ENCODE measurements around the gene ZC3H11A.

Gene ZC3H11A

GRCh38 chr1:203778146-203778545 is 17.3 kb upstream of the ZC3H11A start:
- no peak overlapping the region for H3K27ac ChIP-seq (ENCODE audit: low read length)
- H3K36me3 ChIP-seq (replicated peaks; ENCODE audit: insufficient read depth, low read length), result peaks cover 18% of the 10 kb centered on the region
- no peaks in the 10 kb centered on the region for H3K9me3 ChIP-seq (replicated peaks; ENCODE audit: insufficient read depth, low read length)
- no peak for DNase-seq
- no peaks in the 10 kb centered on the region for H3K4me1 ChIP-seq (ENCODE audit: low read length)
- no peaks in the 10 kb centered on the region for H4K20me1 ChIP-seq (ENCODE audit: insufficient read depth, low read length)
- no peak overlapping the region for H2AFZ ChIP-seq (ENCODE audit: low read length)
- H3K4me2 ChIP-seq (ENCODE audit: low read depth, low read length), result no peak overlapping the region
- TF ChIP-seq EZH2phosphoT487 (IDR thresholded peaks at IDR 0.05; ENCODE audit: low read length) (no peak), EZH2 (optimal IDR thresholded peaks at IDR 0.05; ENCODE audit: low read depth, low read length) (no peak)
- TF ChIP-seq, protein P1, sequence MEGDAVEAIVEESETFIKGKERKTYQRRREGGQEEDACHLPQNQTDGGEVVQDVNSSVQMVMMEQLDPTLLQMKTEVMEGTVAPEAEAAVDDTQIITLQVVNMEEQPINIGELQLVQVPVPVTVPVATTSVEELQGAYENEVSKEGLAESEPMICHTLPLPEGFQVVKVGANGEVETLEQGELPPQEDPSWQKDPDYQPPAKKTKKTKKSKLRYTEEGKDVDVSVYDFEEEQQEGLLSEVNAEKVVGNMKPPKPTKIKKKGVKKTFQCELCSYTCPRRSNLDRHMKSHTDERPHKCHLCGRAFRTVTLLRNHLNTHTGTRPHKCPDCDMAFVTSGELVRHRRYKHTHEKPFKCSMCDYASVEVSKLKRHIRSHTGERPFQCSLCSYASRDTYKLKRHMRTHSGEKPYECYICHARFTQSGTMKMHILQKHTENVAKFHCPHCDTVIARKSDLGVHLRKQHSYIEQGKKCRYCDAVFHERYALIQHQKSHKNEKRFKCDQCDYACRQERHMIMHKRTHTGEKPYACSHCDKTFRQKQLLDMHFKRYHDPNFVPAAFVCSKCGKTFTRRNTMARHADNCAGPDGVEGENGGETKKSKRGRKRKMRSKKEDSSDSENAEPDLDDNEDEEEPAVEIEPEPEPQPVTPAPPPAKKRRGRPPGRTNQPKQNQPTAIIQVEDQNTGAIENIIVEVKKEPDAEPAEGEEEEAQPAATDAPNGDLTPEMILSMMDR (IDR thresholded peaks at IDR 0.05; ENCODE audit: low read length), result no peak
- no peak overlapping the region for H3K9ac ChIP-seq (ENCODE audit: low read length)
- peaks cover 14% of the 10 kb centered on the region; the same call in 1 of the 2 replicates for H3F3A ChIP-seq (ENCODE audit: insufficient read depth, low read length)
- no peaks in the 10 kb centered on the region for H3K9me2 ChIP-seq (replicated peaks; ENCODE audit: insufficient read depth, low read length)
- no peaks in the 10 kb centered on the region for H3K27me3 ChIP-seq (replicated peaks; ENCODE audit: insufficient read depth, low read length)
- H3K4me3 ChIP-seq (ENCODE audit: low read length), result no peak overlapping the region
- H3K79me2 ChIP-seq (ENCODE audit: low read length), result no peaks in the 10 kb centered on the region; the same call in 1 of the 2 replicates

DNA sequence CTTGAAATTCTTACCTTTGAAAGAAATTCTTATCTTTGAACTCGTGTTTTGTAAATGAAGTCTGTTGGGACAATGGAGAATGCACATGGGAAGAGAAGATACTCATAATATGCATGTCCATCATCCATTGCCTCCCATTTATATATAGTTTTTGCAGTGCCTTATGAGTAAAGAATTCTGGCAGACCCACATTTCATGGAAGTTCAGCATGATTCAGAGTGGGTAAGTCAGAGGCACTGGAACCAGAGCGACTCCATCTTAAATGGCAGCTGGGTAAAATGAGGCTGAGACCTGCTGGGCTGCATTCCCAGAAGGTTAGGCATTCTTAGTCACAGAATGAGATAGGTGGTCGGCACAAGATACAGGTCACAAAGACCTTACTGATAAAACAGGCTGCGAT is 16.6 kb upstream of the ZC3H11A start:
- no peak for DNase-seq
- H3K27me3 ChIP-seq (replicated peaks; ENCODE audit: insufficient read depth, low read length), result no peaks in the 10 kb centered on the region
- H3K4me3 ChIP-seq (ENCODE audit: low read length), result no peak overlapping the region
- H3K4me1 ChIP-seq (ENCODE audit: low read length), result no peaks in the 10 kb centered on the region
- H3K9me2 ChIP-seq (replicated peaks; ENCODE audit: insufficient read depth, low read length), result no peaks in the 10 kb centered on the region
- H2AFZ ChIP-seq (ENCODE audit: low read length), result no peak overlapping the region
- H3K4me2 ChIP-seq (ENCODE audit: low read depth, low read length), result no peak overlapping the region
- no peak overlapping the region for H3K9ac ChIP-seq (ENCODE audit: low read length)
- no peak overlapping the region for H3K27ac ChIP-seq (ENCODE audit: low read length)
- H3K36me3 ChIP-seq (replicated peaks; ENCODE audit: insufficient read depth, low read length), result peaks cover 14% of the 10 kb centered on the region
- no peaks in the 10 kb centered on the region for H3K9me3 ChIP-seq (replicated peaks; ENCODE audit: insufficient read depth, low read length)
- peaks cover 14% of the 10 kb centered on the region; the same call in 1 of the 2 replicates for H3F3A ChIP-seq (ENCODE audit: insufficient read depth, low read length)
- no peaks in the 10 kb centered on the region for H4K20me1 ChIP-seq (ENCODE audit: insufficient read depth, low read length)
- TF ChIP-seq, protein P1 (IDR thresholded peaks at IDR 0.05; ENCODE audit: low read length), result no peak
- TF ChIP-seq EZH2phosphoT487 (IDR thresholded peaks at IDR 0.05; ENCODE audit: low read length) (no peak), EZH2 (optimal IDR thresholded peaks at IDR 0.05; ENCODE audit: low read depth, low read length) (no peak)
- H3K79me2 ChIP-seq (ENCODE audit: low read length), result no peaks in the 10 kb centered on the region; the same call in 1 of the 2 replicates

- Histone ChIP-seq H3K79me2 (ENCODE audit: low read length) (no peaks in the 10 kb centered on the region), H4K20me1 (ENCODE audit: insufficient read depth, low read length) (no peaks in the 10 kb centered on the region), H2AFZ (ENCODE audit: low read length) (no peak overlapping the region), H3K9me2 (replicated peaks; ENCODE audit: insufficient read depth, low read length) (no peaks in the 10 kb centered on the region), H3K9ac (ENCODE audit: low read length) (no peak overlapping the region), H3K27ac (ENCODE audit: low read length) (no peak overlapping the region), H3K4me1 (ENCODE audit: low read length) (no peaks in the 10 kb centered on the region), H3K4me3 (ENCODE audit: low read length) (no peak overlapping the region), H3K27me3 (replicated peaks; ENCODE audit: insufficient read depth, low read length) (no peaks in the 10 kb centered on the region), H3K36me3 (replicated peaks; ENCODE audit: insufficient read depth, low read length) (no peaks in the 10 kb centered on the region), H3K9me3 (replicated peaks; ENCODE audit: insufficient read depth, low read length) (no peaks in the 10 kb centered on the region), H3F3A (ENCODE audit: insufficient read depth, low read length) (peaks cover 9% of the 10 kb centered on the region; the same call in 1 of the 2 replicates), H3K4me2 (ENCODE audit: low read depth, low read length) (no peak overlapping the region)
- no peak for DNase-seq
- TF ChIP-seq EZH2phosphoT487 (IDR thresholded peaks at IDR 0.05; ENCODE audit: low read length) (no peak), EZH2 (optimal IDR thresholded peaks at IDR 0.05; ENCODE audit: low read depth, low read length) (no peak)
- TF ChIP-seq, protein P1 (IDR thresholded peaks at IDR 0.05; ENCODE audit: low read length), result no peak
These were observed 13.5 kb upstream of the ZC3H11A start for GRCh38 chr1:203781962-203782361.
